Measurements from ENCODE around the gene PFDN1.
"Not testable (repeated sequence)": the region's sequence is repeated elsewhere in the genome, so short reads cannot be mapped to it uniquely, and the experiment has no call there.

Gene PFDN1, protein sequence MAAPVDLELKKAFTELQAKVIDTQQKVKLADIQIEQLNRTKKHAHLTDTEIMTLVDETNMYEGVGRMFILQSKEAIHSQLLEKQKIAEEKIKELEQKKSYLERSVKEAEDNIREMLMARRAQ

DNA sequence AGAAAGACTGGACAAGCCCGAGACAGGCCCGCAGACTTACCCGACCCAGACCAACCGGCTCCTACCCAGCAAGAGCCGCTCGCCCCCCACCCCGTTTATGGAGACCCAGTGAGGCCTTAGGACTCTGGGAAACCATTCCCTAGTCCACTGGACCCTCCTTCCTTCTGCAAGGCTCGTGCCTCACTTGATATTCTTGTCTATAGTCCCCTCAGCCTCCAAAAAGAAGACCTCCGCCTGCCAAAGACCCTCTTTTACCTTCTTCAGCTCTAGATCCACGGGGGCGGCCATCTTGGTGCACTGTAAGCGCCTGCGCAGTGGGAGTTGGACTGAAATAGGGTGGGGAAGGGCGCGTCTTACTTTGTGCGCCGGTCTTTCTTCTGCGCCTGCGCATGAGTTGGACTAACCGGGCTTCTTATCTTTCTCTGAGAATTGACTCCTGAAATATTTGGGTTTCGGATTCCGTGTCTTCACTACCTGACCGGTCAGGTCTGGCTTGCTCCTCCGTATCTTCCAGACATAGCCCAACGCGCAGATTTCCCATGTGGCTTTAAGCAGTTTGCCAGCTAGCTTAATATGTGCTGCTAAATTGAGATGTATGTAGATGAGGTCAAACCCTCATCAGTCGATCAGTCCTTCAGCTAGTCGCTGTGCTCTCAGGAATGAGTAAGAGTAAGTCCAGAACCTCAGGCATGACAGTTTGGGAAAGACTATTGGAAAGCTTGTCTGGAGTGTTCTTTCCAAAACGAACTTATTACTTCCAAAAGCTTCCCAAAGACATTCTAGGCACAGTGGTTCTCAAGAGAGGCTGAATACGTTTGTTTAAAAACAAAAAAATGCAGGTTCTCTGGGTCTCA, at the start of gene PFDN1:
Gene PFDN1, minus strand, starts transcription at position 316 of the 854 bp plus-strand sequence. Its CDS starts 28 bp downstream, at position 288.
- DNase-seq, result peak; percentile 95

DNA sequence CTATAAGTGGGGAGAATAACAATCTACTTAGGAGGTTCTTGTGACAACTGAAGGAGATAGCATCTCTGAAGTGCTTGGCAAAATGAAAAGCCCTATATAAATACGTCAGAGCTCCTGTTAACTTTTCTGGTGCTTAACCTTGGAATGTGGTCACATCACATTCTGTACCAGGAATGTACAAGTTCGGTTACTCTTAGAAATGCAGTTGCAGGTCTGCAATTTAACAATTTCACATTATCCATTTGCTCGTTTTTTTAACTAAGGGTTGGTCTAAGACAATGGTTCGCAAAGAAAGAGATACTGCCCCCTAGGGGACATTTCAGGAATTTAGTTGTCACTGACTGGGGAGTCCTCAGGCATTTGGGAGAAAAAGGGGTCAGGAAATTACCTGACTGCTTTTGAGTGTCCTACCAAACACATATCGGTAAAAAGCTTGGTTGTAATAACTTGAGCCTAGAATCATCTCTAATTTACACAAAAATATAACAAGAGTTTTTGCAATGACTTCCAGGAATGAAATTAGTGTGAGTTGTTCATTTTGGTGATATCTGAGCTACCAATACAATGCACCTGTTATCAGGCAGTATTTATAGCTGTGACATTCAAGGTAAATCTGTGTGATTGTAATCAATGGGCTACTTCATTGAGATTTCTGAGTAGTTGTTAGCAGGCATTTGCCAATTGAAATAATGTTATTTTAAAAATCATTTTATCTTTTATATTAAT, 48.9 kb upstream of the PFDN1 start:
- DNase-seq, result no peak

DNA sequence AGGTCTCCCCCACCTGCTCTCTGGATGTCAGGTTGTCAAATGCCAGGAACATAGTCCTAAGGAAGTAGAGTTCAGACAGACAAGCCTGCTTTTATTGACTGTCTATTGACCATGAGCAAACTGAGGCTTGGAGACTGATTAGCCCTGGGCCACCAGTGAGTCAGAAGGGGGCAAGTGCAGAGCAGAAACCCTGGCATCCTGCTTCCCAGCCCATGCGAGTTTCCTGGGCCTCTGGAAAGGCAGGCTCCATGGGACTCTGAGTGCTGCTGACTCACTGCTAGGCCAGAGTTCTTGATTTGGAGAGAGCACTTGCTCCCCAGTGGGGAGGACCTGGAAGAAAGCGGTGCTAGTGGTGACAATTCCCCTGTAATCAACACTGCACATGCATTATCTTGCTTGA, 46.3 kb upstream of the PFDN1 start:
- no peak for DNase-seq

DNA sequence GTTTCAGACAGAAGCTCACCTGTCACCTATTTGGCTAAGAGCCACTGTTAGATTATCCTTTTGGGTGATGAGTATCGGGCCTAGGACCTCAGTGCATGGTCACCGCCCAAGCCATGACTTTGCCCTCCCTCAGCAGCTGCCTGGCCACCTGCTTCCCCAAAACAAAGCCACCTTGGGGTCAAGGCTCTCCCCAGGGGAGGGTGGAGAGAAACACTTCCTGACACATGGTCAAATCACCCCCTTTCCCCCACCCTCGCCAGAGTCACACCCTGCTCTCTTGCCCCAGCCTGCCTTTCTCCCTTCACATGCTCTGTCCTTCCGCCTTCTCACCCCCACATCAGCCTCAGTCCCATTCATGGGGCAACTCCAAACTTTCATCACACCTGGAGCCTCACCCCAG, 45.2 kb upstream of the PFDN1 start:
- DNase-seq, result no peak

DNA sequence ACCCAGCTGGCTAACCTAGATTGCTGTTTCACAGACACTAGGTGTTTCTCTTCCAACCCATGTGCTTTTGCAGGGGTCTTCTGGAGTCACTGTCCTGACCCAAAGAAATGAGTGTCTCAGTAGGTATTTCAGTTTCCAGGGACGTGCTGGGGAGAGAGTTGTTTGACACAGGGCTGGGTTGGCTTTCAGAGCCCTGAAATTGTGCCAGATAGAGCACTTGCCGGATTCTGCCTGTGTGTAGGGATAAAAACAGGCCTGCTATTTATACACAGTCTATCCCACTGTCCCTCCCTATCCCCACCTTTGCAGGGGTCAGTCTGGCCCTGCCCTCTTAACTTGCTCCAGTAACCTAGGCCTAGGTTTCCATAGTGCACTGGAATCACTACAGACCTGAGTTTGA, 44.5 kb upstream of the PFDN1 start:
- no peak for DNase-seq

DNA sequence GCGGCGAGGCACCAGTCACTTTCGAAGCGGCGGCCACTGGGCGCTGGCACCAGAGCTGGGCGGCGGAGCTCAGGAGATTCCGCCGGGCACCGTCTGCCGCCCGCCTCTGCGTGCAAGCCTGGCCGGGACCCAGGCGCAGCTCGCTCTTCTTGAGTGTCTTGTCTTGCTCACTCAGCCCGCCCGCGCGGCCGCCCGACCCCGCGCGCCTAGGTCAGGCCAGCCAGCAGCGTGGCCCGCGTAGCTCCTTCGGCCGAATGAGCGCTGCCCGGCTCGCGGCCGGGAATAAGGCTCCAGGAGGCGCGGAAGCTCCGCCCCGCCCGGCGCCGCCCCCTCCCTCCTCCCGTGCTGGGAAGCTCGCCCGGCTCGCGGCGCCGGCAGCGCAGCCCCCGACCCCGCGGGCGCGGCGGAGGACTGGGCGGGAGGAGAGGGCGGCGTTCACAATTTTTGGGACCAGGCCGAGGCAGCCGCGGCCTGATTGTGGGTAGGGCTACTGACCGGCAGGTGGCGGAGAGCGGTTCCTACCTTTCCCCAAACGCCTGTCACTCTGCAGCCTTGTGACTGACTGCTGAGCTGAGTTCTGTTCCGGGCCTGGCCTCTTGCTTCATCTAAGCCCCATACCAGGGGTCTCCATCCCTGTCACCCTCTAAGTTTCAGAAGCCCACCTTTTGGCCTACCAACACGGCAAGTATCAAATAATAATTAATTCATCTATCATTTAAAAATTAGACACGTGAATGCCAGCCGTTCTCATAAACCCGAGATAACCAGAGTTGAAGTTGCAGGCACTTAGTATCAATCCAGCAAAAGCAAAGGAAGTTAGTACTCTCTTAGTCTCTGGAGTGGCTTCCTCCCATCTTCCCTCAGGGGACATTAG, 43.7 kb upstream of the PFDN1 start, which contains the start of gene HBEGF:
Gene HBEGF, minus strand, starts transcription at position 256 of the 874 bp plus-strand sequence. CDS start 275 bp downstream, outside the sequence.
- peak; percentile 37 for DNase-seq

DNA sequence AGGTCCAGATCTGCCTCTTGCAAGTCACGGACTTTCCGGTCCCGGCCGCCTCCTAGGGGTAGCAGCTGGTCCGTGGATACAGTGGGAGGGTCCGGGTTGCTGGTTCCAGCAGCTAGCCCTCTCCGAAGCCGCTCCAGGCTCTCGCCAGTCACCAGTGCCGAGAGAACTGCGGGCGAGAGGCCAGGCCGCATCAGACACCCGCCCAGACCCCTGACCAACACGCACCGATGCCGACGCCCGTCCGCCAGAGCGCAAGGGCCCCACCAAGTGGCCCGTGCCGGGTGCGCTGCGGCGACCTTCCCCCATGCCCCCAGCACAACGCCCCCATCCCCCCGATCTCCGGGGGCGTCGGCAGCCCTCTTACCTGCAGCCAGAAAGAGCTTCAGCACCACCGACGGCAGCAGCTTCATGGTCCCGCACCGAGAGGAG, 43.0 kb upstream of the PFDN1 start:
- DNase-seq, result no peak

DNA sequence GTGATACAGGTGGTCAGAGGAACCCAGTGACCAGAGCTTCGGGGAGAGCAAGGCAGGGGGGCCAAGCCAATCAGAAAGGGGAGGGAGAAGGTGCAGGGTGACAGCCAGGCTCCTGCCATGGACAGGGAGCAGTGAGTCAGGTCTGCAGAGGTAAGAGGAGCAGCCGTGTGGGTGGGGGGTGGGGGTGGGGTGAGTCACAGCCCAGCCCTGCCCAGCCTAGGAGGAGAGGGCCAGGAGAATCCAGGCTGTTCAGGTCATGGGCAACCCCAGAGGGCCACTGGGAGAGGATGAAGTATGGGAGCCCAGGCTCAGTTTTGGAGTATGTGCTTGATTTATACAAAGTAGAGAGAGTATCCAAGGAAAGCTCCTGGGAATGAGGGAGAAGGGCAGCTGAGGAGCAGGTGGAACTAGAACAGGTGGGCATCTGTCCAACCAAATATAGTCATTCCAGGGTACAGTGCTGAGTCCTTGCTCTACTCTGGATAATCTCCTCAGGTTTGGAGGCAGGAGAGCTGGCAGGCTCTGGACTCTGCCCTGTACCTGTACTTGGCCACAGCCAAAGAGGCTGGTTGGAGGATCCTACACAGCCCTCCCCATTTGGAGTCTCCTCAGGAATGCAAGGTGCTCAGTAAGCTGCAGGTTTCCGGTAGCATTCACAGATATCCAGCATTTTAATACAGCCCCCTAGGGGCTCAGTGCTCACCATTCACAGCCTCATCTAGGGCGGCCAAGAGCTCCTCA, 42.0 kb upstream of the PFDN1 start:
- DNase-seq, result no peak

DNA sequence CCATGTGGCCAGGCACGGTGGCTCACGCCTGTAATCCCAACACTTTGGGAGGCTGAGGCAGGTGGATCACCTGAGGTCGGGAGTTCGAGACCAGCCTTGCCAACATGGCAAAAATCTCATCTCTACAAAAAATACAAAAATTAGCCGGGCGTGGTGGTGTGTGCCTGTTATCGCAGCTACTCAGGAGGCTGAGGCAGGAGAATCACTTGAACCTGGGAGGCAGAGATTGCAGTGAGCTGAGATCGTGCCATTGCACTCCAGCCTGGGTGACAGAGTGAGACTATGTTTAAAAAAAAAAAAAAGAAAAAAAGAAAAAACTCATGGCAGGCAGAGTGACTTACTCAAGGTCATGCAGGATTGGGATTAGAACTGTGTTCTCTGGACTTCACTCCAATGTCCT, 40.9 kb upstream of the PFDN1 start:
- not testable (repeated sequence) for DNase-seq

DNA sequence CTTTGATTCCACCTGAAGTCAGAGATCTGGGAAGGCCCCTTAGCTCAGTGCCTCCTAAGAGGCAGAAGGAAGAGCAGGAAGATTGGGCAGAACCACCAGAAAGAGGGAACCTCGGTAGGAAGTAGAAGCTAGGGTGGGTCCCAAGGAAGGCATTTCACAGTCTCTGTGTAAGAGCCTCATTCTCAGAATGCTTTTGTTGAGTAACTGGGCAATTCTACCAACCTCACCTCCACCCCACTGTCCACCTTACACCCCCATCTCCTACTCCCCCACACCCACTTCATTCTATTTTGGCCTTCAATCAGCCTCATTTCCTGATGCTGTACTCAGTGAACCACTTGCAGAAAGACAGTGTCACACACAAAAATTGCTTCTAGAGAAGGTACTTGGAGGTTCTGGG, 40.0 kb upstream of the PFDN1 start:
- no peak for DNase-seq

DNA sequence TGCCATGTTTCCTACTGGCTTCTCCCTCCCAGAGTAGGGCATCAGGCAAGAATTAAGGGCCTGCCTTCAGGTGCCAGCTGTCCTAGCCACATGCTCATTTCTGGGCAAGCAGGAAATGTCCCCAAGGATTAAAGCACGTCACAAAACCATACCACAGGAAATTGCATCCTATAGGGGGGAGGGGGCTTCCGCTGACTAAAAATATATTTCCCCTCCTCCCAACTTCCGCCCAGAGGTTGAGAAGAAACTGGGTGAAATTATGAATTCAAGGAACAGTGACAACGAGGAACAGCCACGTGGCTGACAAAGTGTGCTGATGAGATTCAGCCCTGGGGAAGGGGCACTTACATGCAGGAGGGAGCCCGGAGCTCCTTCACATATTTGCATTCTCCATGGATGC, 39.4 kb upstream of the PFDN1 start:
- DNase-seq, result no peak

DNA sequence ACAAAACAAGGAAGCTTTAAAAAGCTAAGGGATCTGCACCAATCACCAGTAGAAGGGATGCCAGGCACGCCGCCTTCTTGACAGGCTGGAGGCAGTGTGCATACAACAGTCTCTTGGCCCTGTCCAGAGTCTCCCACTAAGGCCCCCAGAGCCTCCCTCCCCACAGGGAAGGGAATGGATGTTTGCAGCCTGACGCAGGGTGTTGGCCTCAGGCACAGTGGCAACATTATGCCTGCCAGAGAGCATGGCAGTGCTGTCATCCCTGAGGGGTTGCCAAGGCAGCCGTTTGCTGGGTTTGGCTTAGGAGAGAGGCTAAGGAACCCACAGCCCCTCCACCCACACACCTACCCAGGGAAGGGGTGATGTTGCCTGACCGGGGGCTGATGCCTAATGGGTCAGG, 38.7 kb upstream of the PFDN1 start:
- DNase-seq, result no peak

DNA sequence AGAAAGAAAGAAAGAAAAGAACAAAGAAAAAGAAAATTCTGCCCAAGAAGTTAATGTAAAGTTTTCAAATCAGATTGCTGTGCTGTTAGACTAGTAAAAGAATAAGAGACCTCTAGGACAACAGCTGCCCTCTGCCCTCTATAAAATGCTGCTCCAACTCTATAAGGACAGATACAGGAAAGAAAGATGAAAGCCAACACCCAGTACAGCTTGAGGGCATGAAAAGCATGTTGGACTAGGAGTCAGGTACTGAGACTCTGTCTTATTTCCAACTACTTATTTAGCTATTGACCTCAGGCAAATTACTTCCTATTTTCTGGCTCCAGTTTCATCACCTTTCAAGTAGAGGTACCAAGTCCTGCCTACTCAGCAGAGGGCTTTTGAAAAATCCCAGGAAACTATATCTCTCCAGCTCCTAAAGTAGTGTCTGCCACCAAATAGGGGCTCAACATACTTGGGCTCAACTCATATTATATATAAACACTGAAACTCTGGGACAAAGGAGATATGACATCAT, 37.8 kb upstream of the PFDN1 start:
- DNase-seq, result no peak

DNA sequence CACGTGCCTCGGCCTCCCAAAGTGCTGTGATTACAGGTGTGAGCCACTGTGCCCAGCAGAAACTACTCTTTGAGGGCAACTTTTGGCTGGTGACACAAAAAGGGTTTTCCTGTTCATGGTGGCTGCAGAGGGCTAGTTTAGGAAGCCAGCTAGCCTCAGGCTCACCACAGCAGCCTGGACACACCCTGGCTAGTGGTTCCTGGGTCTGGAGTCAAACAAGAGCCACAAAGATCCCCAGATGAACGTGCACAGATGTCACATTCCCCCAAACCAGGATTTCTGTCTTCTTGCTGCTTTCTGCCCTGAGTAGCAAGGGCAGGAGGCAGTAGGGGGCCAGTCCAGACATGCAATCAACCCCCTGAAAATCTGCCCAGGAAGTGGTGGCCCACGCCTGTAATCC, 36.7 kb upstream of the PFDN1 start:
- no peak for DNase-seq

DNA sequence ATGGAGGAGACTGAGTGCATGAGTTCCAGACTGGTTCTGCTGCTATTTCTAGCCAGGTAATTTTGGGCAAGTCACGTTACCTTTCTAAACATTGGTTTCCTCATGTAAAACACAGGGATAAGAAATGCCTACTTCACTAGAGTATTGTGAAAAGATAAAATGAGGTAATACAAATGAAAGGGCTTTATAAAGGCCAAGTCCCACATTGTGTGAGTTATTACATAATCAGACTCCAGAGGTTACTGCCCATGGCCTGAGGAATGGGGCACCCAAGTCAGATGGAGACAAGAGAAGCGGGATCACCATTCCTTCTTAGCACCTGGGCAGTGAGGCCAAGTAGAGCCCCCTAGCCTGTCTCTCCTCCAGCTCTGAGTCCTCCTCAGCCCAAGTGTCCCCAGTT, 36.0 kb upstream of the PFDN1 start:
- no peak for DNase-seq

DNA sequence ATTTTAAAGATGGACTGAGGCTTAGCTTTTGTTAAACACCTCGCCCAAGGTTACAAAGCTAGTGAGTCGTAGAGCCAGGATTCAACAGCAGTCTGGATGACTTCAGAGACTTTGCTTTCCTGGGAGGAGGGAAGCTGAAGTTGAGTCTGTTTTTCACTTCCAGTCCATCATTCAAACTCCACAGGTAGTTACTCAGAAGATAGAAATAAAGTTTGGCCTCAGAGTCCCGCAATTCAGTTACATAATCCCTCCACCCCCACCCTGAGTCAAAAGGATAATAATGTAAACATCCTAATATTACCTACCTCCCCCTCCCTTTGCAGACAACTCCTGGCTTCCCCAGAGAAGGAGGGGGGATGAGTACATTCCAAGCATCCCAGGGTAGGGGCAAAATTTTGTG, 35.4 kb upstream of the PFDN1 start:
- no peak for DNase-seq

DNA sequence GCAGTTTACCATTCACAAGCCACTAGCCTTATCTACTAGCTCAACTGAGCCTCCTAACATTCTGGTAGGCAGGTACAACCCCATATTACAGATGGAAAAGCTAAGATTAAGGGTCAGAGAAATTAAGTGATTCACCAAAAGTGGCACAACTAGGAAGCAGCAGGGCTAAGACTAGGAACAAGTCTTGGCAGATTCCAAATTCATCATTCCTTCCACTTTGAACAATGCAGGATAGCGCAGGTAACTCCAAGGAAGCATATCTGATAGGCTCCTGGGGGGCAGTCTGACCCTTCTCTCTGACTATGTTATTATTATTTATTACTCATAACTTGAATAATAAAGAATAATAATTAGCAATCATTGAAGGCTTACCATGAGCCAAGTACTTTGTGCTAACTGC, 35.0 kb upstream of the PFDN1 start:
- DNase-seq, result no peak

DNA sequence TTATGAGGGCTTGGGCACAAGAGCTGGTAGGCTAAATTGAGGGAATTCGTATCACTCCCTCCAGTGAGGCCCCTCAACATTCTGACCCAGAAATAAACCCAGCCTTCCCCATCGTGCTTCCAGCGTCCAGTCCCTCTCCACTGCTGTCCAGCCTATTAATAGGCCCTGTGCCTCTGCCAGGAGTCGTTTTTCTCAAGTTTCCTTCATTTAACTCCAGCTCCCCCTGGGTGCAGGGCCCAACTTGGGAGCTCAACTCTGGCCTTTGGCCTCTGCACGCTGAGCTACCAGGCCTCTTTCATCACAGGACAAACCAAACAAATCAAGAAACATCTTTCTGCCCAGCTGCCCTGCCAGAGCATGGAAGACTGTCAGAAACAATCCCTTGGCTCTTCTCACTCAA, 33.5 kb upstream of the PFDN1 start:
- no peak for DNase-seq

DNA sequence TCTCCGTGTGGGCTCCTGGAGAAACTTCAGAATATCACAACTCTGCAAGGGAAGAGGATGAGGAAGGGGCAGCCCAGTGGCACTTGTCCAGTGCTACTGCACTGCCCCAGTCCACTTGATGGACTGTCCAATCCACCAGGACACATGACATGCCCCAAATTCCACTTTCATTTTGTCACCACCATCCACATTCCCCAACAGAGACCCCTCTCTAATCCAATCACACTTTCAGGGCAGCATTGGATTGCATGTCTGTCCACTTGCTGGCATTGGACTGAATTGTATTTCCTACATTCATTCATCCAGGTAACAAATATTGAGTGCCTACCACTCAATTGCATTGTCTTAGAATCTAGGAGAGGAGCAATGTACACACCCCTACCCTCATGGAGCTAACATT, 28.7 kb upstream of the PFDN1 start:
- no peak for DNase-seq

DNA sequence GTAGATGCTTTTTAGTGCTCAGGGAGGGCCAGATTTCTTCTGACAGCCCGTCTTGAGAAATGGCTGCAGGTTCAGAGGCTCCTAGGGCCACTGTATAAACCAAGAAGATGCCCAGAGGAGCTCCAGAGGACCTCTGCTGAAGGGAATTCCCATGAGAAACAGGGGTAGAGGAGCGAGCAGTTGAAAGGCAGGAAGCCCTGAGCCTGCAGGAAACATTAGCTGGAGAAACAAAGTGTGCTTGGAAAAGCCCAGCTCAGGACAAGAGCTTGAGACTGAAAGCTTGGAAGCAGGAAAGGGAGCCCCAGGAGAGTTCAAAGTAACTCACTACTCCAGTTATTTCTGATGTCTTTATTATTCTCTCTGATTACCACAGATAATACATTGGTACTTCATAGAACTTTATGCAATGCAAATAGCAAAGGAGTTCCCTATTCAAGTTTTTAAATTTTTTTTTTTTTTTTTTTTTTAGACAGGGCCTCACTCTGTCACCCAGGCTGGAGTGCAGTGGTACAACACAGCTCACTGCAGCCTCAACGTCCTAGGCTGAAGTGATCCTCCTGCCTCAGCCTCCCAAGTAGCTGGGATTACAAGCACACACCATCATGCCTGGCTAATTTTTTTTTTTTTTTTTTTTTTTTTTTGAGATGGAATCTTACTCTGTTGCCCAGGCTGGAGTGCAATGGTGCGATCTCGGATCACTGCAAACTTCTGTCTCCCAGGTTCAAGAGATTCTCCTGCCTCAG, 27.0 kb upstream of the PFDN1 start:
- DNase-seq, result no peak

Data from DMS 273 treated with DMSO at 0.1 percent for 48 hours (cell line).